ENCODE results near the gene SHCBP1. TPM values are rescaled to one million over a fixed set of nuclear protein-coding genes. Genes with fewer than 3 reads are reported as not detected.

Gene SHCBP1
- total and polyA plus RNA-seq, 2 donors from 2014 or later: 1.6 to 2.6 TPM

DNA sequence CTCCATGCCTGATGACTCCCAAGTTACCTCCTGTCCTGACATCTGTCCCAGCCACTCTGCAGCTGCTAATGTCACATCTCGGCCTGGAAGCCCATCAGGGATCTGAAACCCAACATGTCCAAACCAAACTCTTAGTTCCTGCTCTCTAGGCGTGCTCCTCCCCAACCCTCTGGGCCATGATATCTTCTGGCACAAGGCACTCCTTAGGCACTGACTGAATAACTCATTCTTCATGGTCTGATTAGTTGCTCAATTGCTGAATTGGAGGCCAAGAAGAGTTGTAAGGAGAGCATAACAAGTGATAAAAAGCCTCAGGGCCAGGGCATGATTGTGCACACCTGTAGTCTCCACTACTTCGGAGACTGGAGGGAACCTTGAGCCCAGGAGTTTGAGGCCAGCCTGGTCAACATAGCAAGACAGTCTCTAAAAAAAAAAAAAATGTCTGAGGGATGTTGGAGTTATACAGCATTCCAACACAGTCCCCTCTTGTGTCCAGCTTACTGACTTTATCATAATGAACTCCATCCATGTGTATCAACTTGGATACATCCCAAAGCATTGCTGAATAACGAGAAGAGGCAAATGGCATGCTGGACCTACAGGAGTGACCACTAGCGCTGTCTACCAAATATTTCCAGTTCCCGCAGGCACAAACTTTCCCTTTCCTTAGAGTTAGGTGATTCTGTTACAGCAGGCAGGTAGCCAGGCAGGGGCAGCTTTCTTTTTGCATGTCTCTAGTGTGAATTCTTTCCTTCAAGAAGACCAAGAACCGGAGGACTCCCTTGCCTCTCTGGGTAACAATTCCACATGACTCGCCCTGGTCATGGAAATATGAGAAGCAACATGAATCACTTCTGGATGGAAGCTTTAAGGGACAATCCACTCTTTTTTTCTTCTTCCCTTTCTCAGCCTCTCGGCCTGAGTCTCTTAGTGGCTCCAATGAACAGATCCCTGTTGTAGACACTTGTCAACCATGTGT lies 18.1 kb upstream of the SHCBP1 start:
- H3K36me3 ChIP-seq (ENCODE audit: control insufficient read depth in 2 of 3, insufficient read depth in 3 of 3, low read length in 3 of 3): no peaks in the 10 kb centered on the region
- H3K9ac ChIP-seq (ENCODE audit: low read length in 3 of 3): no peak overlapping the region
- FAIRE-seq (no peak), DNase-seq (no peak)
- H3K4me3 ChIP-seq (ENCODE audit: low read length in 3 of 3): no peak overlapping the region
- no peaks in the 10 kb centered on the region for H3K27me3 ChIP-seq (ENCODE audit: control insufficient read depth, insufficient read depth, low read length)
- intact Hi-C loops (cut with DNase I): no loop called here
- TF ChIP-seq, protein P1, sequence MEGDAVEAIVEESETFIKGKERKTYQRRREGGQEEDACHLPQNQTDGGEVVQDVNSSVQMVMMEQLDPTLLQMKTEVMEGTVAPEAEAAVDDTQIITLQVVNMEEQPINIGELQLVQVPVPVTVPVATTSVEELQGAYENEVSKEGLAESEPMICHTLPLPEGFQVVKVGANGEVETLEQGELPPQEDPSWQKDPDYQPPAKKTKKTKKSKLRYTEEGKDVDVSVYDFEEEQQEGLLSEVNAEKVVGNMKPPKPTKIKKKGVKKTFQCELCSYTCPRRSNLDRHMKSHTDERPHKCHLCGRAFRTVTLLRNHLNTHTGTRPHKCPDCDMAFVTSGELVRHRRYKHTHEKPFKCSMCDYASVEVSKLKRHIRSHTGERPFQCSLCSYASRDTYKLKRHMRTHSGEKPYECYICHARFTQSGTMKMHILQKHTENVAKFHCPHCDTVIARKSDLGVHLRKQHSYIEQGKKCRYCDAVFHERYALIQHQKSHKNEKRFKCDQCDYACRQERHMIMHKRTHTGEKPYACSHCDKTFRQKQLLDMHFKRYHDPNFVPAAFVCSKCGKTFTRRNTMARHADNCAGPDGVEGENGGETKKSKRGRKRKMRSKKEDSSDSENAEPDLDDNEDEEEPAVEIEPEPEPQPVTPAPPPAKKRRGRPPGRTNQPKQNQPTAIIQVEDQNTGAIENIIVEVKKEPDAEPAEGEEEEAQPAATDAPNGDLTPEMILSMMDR (IDR thresholded peaks at IDR 0.05; ENCODE audit: borderline replicate concordance, extremely low read depth, insufficient read depth): no peak
- H3K9me3 ChIP-seq (ENCODE audit: control insufficient read depth in 2 of 3, insufficient read depth in 1 of 3, low read length in 3 of 3): no peaks in the 10 kb centered on the region
- no peak overlapping the region for H3K27ac ChIP-seq (ENCODE audit: low read depth in 2 of 2, low read length in 2 of 2)
- no peaks in the 10 kb centered on the region for H3K4me1 ChIP-seq (ENCODE audit: control insufficient read depth in 2 of 3, insufficient read depth in 2 of 3, low read depth in 1 of 3, low read length in 3 of 3)

DNA sequence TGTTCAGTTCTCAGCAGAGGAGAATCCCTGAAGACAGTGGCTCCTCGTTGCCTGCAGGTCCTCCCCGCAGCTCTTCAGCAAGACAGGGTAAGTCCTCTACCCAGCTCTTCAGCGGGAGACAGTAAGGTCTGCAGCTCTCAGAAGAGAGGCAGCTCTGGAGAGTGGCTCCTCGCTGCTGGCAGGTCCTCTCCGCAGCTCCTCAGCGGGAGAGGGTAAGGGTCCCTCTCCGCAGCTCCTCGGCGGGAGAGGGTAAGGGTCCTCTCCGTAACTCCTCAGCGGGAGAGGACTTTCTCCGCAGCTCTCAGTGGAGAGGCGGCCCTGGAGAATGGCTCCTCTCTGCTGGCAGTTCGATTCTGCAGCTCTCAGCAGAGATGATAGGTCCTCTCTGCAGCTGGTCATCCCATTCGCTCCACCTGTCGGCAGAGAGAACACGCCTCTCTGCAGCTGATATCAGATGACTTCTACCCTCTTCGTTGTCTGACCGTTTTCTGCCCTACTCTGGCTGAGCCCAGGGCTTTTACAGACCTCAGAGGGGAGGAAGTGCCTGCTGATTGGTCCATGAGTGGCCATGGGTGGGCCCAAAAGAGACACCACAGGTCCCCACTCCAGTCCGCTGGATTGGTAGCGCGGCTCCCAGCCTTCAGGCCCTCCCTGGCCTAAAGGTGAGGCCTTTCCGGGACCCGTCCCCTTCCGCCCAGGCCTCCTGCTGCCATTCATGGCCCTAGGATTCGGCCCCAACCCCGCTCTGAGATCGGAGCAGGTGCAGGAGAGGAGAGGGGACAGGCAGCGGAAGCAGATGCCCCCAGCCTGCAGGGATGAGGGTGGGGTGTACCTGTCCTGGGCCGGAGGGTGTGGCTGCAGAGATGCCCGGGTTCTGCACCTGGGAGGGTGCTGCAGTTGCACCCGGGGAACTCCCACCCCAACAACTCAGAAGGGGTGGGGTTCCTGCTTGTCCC lies 11.9 kb upstream of the SHCBP1 start:
- Histone ChIP-seq H3K4me3 (ENCODE audit: low read length in 3 of 3) (no peak overlapping the region), H3K9me3 (ENCODE audit: control insufficient read depth in 2 of 3, insufficient read depth in 1 of 3, low read length in 3 of 3) (no peaks in the 10 kb centered on the region), H3K4me1 (ENCODE audit: control insufficient read depth in 2 of 3, insufficient read depth in 2 of 3, low read depth in 1 of 3, low read length in 3 of 3) (no peaks in the 10 kb centered on the region), H3K9ac (ENCODE audit: low read length in 3 of 3) (no peak overlapping the region), H3K27ac (ENCODE audit: low read depth in 2 of 2, low read length in 2 of 2) (no peak overlapping the region), H3K27me3 (ENCODE audit: control insufficient read depth, insufficient read depth, low read length) (no peaks in the 10 kb centered on the region), H3K36me3 (ENCODE audit: control insufficient read depth in 2 of 3, insufficient read depth in 3 of 3, low read length in 3 of 3) (no peaks in the 10 kb centered on the region)
- DNase-seq: peak in 1 of 5 donors; percentile 61
- intact Hi-C loops (cut with DNase I): no loop called here
- TF ChIP-seq, protein P1 (IDR thresholded peaks at IDR 0.05; ENCODE audit: borderline replicate concordance, extremely low read depth, insufficient read depth): no peak
- FAIRE-seq: no peak

DNA sequence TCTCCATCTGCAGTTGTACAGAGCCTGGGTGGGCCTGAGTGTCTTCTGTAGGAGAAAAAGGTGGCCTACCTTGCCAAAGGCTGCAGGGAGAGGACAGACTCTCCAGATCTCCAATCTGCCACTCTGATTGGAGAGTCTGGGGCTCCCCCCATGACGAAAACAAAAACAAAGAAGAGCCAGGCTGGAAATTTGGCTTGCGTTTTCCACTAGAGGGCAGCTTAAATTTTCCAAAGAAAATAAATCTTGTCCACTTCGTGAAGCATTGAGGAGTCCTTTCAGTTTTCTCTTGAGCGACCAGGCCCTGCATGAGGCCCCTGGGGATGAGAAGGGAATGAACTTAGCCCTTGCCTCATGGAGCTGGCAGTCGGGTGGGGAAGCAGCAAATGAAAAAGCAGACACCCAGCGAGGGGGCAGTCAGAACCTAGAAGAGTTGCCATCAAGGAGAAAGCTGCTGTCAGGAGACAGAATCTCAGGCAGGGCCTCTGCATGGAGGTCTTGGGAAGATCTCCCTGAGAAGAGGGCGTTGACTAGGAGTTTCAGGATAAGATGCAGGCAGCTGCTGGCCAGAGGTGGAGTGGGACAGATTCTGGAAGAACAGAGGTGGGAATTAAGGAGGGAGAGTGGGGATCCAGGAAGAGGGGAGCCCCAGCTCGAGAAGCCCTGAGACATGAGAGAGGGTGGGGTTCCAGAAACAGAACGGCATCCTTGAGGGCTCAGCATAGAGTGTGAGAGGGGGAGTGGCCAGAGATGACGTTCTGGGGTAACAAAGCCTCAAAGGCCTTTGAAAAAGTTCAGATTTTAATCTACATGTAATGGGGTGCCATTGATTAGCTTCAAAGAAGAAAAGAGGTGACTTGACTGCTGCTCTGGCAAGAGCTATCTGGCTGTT lies 8.4 kb upstream of the SHCBP1 start:
- Histone ChIP-seq H3K27me3 (ENCODE audit: control insufficient read depth, insufficient read depth, low read length) (no peaks in the 10 kb centered on the region), H3K4me3 (ENCODE audit: low read length in 3 of 3) (no peak overlapping the region), H3K9me3 (ENCODE audit: control insufficient read depth in 2 of 3, insufficient read depth in 1 of 3, low read length in 3 of 3) (no peaks in the 10 kb centered on the region), H3K9ac (ENCODE audit: low read length in 3 of 3) (no peak overlapping the region), H3K36me3 (ENCODE audit: control insufficient read depth in 2 of 3, insufficient read depth in 3 of 3, low read length in 3 of 3) (no peaks in the 10 kb centered on the region), H3K27ac (ENCODE audit: low read depth in 2 of 2, low read length in 2 of 2) (no peak overlapping the region), H3K4me1 (ENCODE audit: control insufficient read depth in 2 of 3, insufficient read depth in 2 of 3, low read depth in 1 of 3, low read length in 3 of 3) (no peaks in the 10 kb centered on the region)
- TF ChIP-seq, protein P1 (IDR thresholded peaks at IDR 0.05; ENCODE audit: borderline replicate concordance, extremely low read depth, insufficient read depth): no peak
- peak in 2 of 5 donors; percentile 22 to 45 for DNase-seq
- intact Hi-C loops (cut with DNase I): no loop called here
- FAIRE-seq: no peak

All from kidney (tissue), 14 donors.